Endodermal cell (in vitro differentiated cells): Measurements from ENCODE around the gene C19orf85. TPM values are rescaled to one million over a fixed set of nuclear protein-coding genes. Genes with fewer than 3 reads are reported as not detected.

ENCODE experiments used
- DNase-seq: peaks from one replicate; pipeline ENCODE4 v3.0.0-alpha.2; 2017
- H3K27ac ChIP-seq: 2 replicates; pipeline ENCODE4 v1.5.1; 2013; ENCODE audit warnings: mild to moderate bottlenecking, low read depth, low read length, moderate library complexity
- H3K27me3 ChIP-seq: 2 replicates; pipeline ENCODE4 v1.6.1; 2013; ENCODE audit warnings: mild to moderate bottlenecking, low read length, moderate library complexity; ENCODE audit not compliant: insufficient read depth, control insufficient read depth, poor library complexity, severe bottlenecking
- H3K36me3 ChIP-seq: 2 replicates; pipeline ENCODE4 v1.7.0; 2013; ENCODE audit warnings: mild to moderate bottlenecking, low read length, moderate library complexity; ENCODE audit not compliant: control insufficient read depth, insufficient read depth
- H3K4me1 ChIP-seq: one replicate; pipeline ENCODE4 v1.7.0; 2013; ENCODE audit warnings: low read length; ENCODE audit not compliant: control insufficient read depth, insufficient read depth
- H3K4me3 ChIP-seq: 2 replicates; pipeline ENCODE4 v1.5.1; 2013; ENCODE audit warnings: mild to moderate bottlenecking, low read length, moderate library complexity
- H3K9ac ChIP-seq: 2 replicates; pipeline ENCODE4 v1.6.1; 2013; ENCODE audit warnings: mild to moderate bottlenecking, low read length, moderate library complexity; ENCODE audit not compliant: poor library complexity, severe bottlenecking; ENCODE audit errors: extremely low read depth
- H3K9me3 ChIP-seq: 2 replicates; pipeline ENCODE4 v1.6.1; 2013; ENCODE audit warnings: mild to moderate bottlenecking, low read length, moderate library complexity; ENCODE audit not compliant: control insufficient read depth
- H3K27ac Mint-ChIP-seq: 2 replicates; pipeline ENCODE4 v1.8.0; 2020; ENCODE audit warnings: mixed read lengths
- H3K27me3 Mint-ChIP-seq: 2 replicates; pipeline ENCODE4 v1.8.0; 2021; ENCODE audit warnings: mild to moderate bottlenecking, mixed read lengths; ENCODE audit not compliant: insufficient read depth
- H3K36me3 Mint-ChIP-seq: 2 replicates; pipeline ENCODE4 v1.8.0; 2020; ENCODE audit warnings: low read depth, mixed read lengths
- H3K4me1 Mint-ChIP-seq: 2 replicates; pipeline ENCODE4 v1.8.0; 2020; ENCODE audit warnings: mixed read lengths
- H3K4me3 Mint-ChIP-seq: 2 replicates; pipeline ENCODE4 v1.8.0; 2020; ENCODE audit warnings: mild to moderate bottlenecking, moderate library complexity, mixed read lengths
- H3K9me3 Mint-ChIP-seq: 2 replicates; pipeline ENCODE4 v1.8.0; 2020; ENCODE audit warnings: mild to moderate bottlenecking, mixed read lengths
- CTCF ChIP-seq: fragments of 200-600 bp; sonication (generic); conservative IDR thresholded peaks from 2 replicates; pipeline ENCODE4 v1.5.0; 2021; ENCODE audit warnings: antibody characterized with exemption, mild to moderate bottlenecking
- WGBS, 2 experiments: methylation state at CpG; one replicate each; pipeline versions ENCODE4 v1.1.5 to v1.1.7; 2013; ENCODE audit warnings: missing lambda C conversion rate in 2 of 2, mixed read lengths in 1 of 2; ENCODE audit not compliant: insufficient coverage in 1 of 2, insufficient read length in 1 of 2; 5-methylcytosine and 5-hydroxymethylcytosine counted together
- total RNA-seq, 2 donors: library from RNA; stranded (reverse); fragmentation: NEBNext Ultra II Directional in 1 of 2; extraction: Animal tissue kit (Norgen Biotek cat#: 25700) in 1 of 2; gene quantifications; 2 replicates in 1 of 2; 3 replicates in 1 of 2; pipeline ENCODE4 v1.2.1, GENCODE V29; 2021

The C19orf85 gene
- total RNA-seq, 2 donors from 2014 or later, result 0.62 to 2.3 TPM

DNA sequence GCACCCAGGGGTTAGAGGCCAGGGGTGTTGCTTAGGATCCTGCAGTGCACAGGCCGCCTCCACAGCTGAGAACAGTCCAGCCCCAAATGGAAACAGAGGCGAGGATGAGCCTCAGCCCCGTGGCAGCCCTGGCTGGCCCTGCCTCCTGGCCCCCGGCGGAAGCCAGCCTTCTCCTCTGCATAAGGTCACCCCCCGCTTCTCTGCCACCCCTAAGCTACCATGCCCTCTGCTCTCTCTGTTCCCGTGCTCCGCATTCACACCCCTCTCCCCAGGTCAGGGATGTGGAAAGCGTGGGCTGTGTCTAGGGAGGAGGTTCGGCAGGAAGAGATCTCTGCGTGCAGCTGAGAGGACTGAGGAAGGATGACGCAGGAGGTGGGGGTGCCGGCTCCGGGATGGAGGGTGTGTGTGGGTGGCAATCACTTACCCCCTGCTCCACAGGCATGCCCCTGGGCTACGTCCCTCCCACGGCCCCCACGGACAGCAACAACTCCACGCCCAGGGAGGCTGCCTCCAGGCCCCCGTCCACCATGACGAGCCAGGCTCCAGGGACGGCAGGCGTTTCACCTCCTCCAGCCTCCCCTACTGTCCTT is 29.7 kb upstream of the C19orf85 start:
- Histone ChIP-seq H3K9me3 (no peaks in the 10 kb centered on the region), H3K4me1 (peaks cover 2% of the 10 kb centered on the region), H3K9ac (no peak overlapping the region), H3K36me3 (no peaks in the 10 kb centered on the region), H3K4me3 (no peak overlapping the region), H3K27me3 (no peaks in the 10 kb centered on the region), H3K27ac (no peak overlapping the region)
- Mint-ChIP-seq H3K27me3 (peaks cover 22% of the 10 kb centered on the region), H3K27ac (no peak overlapping the region), H3K36me3 (no peaks in the 10 kb centered on the region), H3K4me3 (no peak overlapping the region), H3K9me3 (no peaks in the 10 kb centered on the region), H3K4me1 (no peaks in the 10 kb centered on the region)
- TF ChIP-seq CTCF, result no peak
- DNase-seq, result no peak
- 77 to 90% methylated on average over 4 to 22 of the region's 22 CpGs for WGBS, 2 experiments

DNA sequence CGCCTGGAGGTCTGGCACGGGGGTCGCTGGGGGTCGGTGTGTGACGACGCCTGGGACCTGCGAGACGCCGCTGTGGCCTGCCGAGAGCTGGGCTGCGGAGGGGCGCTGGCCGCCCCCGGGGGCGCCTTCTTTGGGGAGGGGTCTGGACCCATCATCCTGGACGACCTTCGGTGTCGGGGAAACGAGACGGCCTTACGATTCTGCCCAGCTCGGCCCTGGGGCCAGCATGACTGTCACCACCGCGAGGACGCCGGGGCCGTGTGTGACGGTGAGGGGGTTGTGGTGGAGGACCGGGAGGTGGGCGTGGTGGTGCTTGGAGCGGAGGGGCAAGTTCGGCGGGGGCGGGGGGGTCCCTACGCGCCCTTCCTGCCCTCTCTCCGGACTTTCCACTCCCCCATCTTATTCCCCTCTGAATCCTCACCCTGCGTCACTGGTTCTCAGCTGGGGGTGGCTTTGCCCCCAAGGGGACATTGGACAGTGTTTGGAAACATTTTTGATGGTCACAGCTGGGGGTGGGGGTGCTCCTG is 29.2 kb upstream of the C19orf85 start:
- Mint-ChIP-seq H3K4me3 (no peak overlapping the region), H3K4me1 (no peaks in the 10 kb centered on the region), H3K27me3 (peaks cover 16% of the 10 kb centered on the region), H3K9me3 (no peaks in the 10 kb centered on the region), H3K36me3 (no peaks in the 10 kb centered on the region), H3K27ac (no peak overlapping the region)
- no peak overlapping the region for H3K27ac ChIP-seq
- no peaks in the 10 kb centered on the region for H3K27me3 ChIP-seq
- DNase-seq, result no peak
- no peak overlapping the region for H3K4me3 ChIP-seq
- peaks cover 4% of the 10 kb centered on the region for H3K4me1 ChIP-seq
- no peak overlapping the region for H3K9ac ChIP-seq
- no peaks in the 10 kb centered on the region for H3K9me3 ChIP-seq
- no peak for TF ChIP-seq CTCF
- WGBS, 2 experiments, result 89 to 96% methylated on average over 10 to 31 of the region's 38 CpGs
- no peaks in the 10 kb centered on the region for H3K36me3 ChIP-seq

DNA sequence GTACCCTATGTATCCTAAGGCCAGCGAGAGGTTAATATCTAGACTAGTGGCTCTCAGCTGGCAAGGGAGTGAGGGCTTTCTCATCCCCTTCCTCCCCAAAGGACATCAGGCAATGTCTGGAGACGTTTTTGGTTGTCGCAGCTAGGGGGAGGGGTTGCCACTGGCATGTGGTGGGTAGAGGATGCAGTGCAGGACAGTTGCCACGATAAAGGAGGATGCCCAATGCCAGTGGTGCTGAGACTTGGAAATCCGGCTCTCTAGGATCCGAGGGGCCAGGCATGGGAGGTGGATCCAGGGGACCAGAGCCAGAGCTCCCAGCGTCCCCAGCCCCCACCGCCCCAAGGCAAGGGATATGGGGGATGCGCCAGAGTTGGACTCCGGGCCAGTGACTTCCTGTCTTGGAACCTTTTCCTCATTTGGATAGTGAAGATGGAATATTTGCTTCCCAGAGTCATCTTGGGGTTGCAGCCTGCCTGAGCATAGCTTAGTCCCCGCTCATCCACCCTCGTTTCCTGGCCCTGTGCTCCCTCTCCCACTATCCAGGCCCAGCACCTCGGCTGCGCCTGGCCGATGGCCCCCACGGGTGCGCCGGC is 28.6 kb upstream of the C19orf85 start:
- peaks cover 2% of the 10 kb centered on the region for H3K4me1 Mint-ChIP-seq
- H3K36me3 ChIP-seq, result no peaks in the 10 kb centered on the region
- no peak overlapping the region for H3K4me3 ChIP-seq
- no peaks in the 10 kb centered on the region for H3K27me3 ChIP-seq
- no peak overlapping the region for H3K4me3 Mint-ChIP-seq
- peaks cover 12% of the 10 kb centered on the region for H3K27me3 Mint-ChIP-seq
- no peak overlapping the region for H3K27ac Mint-ChIP-seq
- H3K9ac ChIP-seq, result no peak overlapping the region
- H3K9me3 Mint-ChIP-seq, result no peaks in the 10 kb centered on the region
- no peak for TF ChIP-seq CTCF
- H3K9me3 ChIP-seq, result no peaks in the 10 kb centered on the region
- H3K27ac ChIP-seq, result no peak overlapping the region
- no peak for DNase-seq
- H3K4me1 ChIP-seq, result peaks cover 4% of the 10 kb centered on the region
- 80 to 90% methylated on average over 6 to 18 of the region's 18 CpGs for WGBS, 2 experiments
- H3K36me3 Mint-ChIP-seq, result no peaks in the 10 kb centered on the region
